NCI-H187 treated with DMSO at 0.1 percent for 48 hours (cell line): ENCODE results near the gene IGSF9.
"Not testable (repeated sequence)": the region's sequence is repeated elsewhere in the genome, so short reads cannot be mapped to it uniquely, and the experiment has no call there.

Source experiments
- DNase-seq: peaks from one replicate; lab custom pipeline; 2025; lab: John Stamatoyannopoulos, UW

The IGSF9 gene

DNA sequence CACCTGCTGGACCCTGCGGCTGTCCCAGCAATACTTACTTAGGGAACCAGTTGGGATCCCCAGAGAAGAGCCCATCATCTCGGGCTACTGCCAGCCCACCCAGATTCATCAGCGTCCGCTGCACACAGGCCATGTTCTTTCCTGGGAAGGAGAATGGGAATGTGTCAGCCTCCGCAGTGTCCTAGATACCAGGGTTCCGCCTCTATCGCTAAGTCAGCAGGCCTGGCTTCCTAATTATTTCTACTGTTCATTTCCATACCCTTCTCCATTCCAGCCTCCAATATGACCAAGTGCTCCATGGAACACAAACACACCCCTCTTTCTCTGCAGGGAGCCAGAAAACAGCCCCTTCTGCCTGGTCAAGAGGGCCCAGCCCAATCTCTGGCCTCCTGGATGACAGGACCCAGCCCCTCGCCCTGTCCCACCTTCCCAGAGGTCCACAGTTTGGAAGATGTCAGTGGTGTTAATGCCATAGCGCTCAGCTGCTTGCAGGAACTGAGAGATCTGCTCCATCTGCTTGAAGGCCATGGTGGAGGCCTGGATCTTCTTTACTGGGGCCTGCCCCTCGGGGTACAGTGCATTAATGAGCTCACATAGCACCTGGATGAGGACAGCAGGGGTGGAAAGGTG is 26.1 kb downstream of the IGSF9 start:
- DNase-seq: no peak

DNA sequence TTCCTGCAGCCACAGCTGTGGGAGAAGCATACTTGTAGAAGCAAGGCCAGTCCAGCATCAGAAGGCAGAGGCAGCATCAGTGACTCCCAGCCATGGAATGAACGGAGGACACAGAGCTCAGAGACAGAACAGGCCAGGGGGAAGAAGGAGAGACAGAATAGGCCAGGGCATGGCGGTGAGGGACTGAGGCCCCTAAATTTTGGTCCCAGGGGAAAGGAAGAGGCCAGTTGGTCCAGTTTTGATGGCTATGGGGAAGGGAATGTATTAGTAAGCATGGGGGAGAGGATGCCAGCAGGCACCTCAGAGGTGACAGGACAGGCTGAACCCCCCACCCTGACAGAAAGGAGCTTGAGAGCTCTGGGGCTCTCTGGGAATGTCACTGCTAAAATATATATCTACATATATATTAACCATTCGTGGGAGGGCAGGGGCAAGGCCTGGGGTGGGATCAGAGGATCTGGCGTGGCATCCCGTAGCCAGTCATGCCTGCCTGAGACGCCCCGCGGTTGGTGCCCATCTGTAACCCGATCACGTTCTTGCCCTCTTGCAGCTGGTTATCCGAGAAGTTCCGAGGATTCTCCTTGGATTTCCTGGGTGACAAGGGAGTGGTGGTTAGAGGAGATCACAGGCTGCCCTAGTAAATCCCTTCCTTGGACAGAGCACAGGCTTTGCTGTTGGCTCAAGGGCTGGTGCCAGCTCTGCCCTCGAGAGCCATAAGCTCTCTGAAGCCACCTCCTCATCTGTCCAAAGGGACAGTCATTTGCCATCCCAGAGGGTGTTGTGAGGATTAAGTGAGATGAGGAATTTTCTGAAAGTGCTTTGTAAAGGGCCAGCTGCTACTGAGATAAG is 26.8 kb downstream of the IGSF9 start:
- no peak for DNase-seq

DNA sequence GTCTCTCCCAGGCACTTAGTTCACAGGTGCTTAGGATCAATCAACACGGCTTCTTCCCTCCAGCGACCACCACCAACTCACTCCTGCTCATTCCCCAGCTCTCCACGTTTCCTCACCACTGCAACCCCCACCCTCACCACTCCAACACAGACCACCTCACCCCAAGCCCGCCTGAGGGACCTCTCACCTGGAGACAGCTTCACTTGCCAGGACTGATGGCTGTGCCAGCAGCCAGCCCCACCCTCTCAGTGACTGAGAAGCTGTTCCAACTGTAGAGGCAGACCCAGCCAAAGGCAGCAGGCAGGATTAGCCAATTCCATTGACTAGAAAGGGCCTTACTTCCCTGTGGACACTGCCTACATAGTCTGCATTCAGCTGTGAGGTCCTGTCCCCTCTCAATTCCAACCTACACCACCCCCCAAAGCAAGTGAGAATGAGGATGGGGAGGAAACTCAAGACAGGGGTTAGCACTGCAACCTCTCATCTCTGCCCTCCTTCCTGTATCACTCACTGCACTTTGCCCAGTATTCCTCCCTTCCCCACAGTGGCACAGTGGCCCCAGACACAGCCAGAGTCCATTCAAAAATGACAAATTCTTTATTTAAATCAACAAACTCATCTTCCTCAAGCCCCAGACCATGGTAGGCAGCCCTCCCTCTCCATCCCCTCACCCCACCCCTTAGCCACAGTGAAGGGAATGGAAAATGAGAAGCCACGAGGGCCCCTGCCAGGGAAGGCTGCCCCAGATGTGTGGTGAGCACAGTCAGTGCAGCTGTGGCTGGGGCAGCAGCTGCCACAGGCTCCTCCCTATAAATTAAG is 27.7 kb downstream of the IGSF9 start:
- DNase-seq: no peak

DNA sequence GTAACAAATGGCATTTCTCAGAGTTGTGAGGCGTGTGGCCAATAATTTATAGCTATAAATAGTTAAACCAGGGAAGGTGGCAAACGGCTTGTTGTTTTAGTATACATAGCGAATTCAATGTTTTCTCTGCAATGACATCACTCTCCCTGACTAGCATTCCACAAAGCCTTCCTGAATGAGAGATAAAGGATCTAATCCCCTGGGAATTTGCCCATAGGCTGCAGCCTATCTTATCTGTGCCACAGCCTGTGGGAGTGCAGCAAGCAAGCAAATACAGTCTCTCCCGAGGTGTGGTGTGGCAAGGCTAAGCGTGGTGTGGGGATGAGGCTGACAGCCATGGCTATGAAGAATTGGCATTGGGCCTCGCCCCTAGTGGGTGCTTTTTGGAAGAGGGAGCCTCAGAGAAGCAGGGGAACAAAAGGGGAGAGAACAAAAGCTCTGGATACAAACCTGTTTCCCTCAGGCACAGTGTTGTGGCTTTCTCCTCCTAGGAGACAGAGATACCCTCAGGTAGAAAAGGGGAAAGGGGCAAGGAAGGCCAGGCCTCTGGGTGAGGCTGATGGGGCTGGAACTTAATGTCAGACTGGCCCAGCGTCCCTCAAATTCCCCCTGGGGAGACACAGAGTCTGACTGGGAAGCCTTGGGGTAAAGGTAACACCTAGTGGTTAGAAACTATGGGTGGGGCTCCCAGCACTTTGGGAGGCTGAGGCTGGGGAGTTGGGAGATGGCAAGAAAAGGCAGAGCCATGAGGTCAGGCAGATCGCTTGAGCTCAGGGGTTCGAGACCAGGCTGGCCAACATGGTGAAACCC is 29.0 kb downstream of the IGSF9 start:
- DNase-seq: peak; percentile 45

DNA sequence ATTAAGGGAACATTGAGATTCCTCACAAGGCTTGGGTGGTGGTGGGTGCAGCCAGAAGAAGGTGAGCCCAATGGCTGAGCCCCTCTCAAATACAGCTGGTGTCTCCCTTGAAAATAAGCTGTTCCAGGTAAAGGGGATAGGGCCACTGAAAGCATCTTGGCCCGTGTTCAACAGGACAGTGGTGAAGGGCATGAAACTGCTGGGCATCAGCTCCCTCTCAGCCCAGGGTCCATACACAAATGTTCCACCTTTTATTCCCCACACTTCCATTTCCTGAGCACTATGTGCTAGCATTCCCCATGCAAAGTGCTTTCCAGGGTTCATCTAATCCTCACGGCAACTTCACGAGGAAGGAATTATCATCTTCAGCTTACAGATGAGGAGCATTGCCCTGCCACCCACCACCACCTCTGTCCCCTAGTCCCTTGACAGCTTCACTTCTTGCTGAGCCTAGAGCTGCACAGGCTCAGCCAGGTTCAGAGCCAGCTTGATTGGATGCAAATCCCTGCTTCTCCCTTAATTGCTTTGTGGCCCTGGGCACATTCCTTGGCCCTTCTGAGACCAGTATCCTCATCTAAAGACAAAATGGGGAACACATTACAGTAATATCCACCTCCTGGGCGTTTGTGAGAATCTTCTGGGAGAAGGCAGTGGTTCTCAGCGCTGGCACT is 29.7 kb downstream of the IGSF9 start:
- DNase-seq: no peak

DNA sequence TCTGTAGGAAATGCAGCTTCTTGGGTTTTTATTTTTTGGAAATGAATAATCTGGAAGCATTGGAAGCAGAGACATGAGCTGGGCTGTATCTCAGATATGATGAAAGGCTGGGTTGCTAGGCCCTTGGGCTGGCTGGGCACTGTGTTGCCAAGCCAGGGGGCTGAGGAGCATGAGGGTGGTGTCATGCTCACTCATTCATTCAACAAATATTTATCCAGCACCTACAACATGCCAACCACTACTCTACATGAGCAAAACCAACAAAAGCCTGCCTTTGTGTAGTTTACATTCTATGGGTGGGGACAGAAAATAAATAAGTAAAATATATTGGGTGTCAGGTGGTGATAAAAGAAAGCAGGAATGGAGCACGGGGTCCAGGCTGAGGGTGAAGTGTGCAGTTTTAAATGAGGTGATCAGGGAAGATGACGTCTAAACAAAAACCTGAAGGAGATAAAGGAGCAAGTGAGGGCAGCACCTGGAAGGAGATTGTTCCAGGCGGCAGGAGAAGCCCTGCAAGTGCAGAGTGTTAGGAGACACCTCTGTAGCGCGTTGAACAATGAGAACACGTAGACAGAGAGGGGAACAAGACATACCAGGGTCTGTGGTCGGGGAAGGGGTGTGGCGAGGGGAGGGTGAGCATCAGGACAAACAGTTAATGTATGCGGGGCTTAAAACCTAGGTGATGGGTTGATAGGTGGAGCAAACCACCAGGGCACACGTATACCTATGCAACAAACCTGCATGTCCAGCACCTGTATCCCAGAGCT is 31.0 kb downstream of the IGSF9 start:
- no peak for DNase-seq

DNA sequence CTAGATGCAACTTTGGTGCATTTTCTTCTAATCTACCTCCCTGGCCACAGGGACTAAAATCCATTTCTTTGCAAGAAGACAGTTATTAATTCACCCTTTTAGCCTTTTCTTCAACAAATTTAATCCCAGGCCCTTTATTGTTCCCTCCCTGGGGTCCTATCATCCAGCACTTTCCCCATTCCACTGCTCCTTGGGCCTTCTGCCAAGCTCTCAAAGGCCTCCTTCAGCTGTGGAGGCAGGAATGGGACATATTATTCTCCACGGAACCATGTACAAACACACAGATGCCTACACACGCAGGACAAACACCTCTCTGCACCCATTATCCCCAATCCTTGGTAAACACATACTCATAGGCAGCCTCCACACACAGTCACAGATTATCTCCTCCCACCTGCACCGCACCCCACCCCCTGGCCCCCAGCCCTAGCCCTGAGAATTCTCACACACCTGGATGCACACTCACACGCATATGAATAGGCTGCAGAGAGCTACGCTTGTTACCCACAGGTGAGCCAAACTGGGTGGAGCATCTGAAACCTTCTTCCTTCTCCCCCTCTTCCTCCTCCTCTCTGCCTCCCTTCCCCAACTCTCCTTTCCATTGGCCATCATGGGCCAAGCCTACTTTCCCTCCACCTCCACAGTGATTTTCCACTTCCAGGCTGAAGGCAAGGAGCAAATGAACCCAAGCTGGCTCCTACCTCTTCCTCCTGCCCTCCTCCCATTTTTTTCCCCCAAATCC is 31.8 kb downstream of the IGSF9 start:
- DNase-seq: no peak

DNA sequence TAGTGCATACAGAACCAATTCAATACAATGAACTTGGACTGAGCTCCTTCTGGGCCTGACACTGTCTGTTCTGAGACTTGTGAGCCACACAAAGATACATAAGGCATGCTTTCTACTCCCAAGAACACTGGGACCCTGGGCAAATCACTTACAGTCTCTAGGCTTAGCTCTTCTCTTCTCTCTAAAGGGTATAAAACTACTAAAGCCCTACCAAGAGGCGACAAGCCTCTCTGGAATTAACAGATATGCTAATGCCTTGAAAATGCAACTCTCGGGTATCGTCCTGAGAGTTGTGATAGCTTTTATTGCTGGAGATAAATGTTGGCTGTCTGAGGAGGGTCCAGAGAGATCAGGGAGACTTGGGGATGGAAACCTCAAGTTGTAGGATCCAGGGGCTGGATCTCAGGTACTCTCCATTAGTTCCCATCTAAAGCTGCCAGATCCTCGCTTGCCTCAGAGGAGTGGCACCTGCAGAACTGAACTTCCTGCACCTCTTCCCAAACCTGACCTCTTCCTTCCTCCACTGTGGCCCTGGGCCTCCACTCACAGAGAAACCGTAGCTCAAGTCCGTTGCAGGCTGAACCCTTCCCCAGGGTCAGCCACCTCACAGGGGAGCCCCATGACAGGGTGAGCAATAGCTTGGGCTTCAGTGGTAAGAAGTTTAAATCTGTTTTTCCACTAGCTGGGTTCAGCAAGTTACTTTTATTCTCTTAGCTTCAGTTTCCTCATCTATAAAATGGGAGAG is 33.9 kb downstream of the IGSF9 start:
- no peak for DNase-seq

DNA sequence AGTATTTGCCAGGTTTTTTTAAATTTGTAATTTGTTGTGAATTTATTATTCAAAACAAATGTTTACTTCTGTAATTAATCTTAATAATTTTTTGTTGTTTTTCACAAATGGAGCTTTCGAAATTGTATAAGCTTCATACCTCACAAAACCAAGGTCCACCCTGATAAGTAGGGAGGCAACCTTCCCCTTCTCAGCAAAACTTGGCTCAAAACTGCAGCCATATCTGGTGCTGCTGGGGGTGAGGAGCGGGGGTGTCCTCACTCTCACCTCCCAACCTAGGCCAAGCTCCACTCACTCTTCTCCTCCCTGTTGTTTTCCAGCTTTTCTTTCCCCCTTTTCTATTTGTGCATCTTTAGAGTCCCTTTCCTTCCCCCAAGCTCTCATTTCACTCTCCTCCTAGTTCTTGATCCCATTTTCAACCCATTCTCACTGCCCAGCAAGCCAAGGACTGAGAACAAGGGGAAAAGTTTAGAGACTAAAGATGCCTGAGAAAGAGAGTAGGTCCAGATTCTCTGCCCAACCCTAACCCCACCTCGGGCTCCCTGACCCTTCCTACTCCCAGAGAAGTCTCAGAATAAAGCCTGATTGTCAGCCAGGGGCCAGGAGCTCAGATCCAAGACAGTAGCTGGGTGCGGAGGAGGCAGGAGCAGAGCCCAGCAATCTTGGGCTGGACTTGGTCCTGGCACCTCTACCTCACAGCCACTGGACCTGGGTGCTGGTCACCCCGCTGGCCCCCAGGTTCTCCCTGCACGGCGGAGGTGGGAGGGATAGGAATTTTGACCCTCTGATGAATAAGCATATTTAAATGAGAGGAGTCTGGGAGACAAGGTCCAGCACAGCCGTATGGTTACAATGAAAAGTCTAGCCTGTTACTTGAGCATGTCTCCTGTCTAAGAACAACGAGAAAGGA is 37.1 kb downstream of the IGSF9 start:
- DNase-seq: no peak

DNA sequence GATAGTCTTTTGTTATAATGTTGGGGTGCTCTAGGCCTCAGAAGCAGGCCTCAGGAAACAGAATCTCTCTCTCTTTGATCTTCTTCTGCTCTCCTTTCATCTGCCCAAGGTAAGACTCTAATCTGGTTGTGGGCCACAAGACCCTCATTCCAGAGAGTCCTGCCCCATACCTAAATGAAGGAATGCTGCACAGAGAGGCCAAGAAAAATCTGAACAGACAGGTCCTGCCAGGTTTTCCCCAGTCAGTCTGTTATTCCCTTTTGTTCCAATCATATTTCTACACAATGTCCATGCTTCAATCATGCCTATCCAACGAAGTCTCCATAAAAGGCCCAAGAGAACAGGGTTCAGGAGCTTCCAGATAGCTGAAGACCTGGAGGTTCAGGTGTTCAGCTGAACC is 38.5 kb downstream of the IGSF9 start:
- no peak for DNase-seq

DNA sequence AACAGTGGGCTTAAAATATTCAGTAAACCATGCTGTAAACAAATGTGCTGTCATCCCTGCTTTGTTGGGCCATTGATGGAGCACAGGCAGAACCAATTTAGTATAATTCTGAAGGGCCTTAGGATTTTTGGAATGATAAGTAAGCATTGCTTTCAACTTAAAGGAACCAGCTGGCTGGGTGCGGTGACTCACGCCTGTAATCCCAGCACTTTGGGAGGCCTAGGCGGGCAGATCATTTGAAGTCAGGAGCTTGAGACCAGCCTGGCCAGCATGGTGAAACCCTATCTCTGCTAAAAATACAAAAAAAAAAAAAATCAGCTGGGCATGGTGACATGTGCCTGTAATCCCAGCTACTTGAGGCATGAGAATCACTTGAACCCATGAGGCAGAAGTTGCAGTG is 41.4 kb downstream of the IGSF9 start:
- not testable (repeated sequence) for DNase-seq

DNA sequence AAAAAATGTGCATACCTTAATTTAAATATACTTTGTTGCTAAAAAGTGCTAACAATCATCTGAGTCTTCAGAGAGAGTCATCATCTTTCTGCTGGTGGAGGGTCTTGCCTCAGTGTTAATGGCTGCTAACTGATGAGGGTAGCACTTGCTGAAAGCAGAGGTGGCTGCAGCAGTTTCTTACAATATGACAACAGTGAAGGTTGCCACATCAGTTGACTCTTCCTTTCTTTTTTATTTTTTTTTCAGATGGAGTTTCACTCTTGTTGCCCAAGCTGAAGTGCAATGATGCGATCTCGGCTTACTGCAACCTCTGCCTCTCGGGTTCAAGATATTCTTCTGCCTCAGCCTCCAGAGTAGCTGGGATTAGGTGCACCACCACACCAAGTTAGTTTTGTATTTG is 42.9 kb downstream of the IGSF9 start:
- no peak for DNase-seq

DNA sequence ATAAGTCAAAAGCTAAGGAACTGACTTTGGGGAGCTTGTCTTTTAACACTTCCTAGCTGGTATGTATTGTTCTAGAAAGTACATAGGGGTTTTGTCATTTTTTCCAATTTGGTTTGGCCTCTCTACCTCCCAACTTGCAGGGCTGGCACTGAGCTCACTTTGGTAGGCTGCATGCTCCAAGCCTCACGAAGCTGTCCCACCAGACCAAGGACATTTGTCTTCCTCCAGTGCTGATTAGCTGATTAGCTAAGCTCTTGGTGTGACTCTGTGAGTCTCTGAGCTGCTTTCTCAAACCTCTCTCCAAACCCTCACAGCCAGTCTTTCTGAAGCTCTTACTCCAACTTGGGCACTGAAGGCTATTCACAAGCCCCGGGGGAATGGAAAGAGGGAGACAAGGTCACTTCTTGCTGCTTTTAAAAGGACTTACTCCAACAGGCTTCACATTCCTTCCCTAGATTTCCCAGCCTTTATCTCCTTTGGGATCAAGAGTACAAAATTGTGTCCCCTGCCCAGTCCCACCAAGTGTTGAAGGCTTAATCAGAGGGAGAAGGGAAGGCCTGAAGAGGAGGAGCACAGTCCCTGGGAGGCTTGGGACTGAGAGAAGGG is 44.6 kb downstream of the IGSF9 start:
- no peak for DNase-seq

DNA sequence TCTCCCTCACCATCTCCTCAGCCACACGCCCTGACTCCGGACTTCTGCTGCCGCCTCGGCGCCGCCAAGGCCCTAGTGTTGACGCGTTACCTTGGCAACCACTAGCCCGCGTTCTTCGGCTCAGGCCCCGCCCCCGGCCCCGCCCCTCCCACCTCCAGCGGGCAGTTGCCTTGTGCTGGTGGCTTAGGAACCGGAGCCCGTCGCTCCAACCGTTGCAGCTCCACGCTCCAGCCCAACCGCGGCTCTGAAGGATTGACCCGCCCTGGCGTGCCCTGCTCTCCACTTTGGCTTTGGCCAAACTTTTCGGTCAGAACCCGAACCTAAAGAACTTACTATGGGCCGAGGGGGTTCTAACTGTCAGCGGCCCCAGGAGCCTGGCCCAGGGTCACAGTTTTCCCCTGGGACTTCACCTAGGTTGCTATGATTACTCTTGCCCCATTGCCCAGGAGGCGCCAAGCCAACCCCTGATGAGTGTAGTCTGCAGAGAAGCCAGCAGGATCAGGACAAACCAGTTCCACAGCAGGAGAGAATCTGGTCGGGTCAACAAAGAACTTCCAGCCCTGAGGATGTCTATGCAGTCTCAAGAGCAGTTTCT is 45.2 kb downstream of the IGSF9 start, which contains the start of gene CFAP45:
Gene CFAP45 (minus strand): TSS at position 80 of the 595 bp plus-strand sequence. CDS start 67 bp downstream, at position 13.
- peak; percentile 72 for DNase-seq

DNA sequence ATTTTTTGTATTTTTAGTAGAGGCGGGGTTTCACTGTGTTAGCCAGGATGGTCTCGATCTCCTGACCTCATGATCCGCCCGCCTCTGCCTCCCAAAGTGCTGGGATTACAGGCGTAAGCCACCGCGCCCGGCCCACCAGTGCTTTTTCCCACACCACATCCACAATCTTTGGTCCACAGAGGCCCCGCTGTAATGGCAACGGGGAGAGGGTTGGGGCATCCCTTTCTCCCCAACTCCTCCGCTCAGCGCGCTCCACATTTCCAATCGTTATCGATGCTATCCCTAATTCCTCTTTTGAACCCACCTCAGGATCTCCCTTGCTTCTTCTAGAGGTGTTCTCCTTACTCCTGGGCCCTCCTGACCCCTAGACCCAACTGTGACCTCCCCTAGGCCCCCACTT is 45.8 kb downstream of the IGSF9 start:
- DNase-seq: not testable (repeated sequence)

DNA sequence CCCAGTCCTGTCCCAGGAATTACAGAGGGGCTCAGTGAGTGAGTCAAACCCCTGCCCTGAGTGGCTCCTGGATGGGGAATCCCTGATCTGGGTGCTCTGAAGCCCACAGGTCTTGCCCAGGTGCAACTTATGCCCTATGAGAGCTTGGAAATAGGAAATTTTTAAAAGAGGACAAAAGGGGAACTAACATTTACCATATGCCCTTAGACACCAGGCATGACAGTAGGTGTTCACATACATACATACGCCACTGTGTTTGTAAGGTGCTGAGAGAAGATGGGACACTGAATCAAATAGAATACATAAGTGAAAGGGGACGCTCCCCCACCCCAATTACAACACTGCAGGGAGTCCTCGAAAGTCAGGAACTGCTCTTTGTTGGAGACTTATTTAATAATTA is 46.9 kb downstream of the IGSF9 start:
- no peak for DNase-seq

DNA sequence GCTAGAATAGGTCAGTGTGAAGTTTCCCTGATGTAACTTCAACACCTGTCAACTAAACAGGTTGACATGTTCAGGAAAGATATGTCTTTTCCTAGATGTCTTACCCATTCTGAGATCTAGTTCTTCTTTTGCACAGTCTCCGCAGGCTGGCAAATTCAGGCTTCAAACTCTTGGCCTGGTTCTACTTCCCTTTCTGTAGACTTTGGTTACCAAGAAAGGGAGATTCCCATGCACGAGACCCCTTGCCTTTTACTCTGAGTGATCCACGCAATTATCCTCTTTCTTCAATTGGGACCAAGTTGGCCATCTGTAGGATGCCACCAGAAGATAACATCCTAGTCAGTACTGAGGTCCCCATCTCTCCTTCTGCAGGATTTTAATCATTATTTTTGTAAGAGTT is 47.5 kb downstream of the IGSF9 start:
- DNase-seq: no peak
